ENCODE results near the gene PLCB4.

Gene PLCB4

DNA sequence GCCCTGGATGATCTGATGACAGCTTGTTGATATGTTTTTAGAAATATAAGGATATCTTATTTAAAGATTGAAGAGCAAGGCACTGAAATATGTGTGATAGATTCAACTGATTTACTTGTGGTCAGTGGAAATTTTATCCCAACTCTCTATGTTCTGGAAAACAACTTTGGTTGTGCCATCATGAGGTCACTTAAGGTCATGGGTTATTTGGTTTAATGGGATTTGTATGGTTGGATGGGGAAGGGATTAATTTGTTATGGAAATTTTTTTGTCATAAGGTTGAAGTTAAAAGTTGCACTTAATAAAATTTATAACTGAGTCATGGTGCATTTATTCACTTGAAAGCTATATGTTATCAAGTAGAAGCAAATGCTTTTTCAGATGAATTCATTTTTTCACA is 231.2 kb downstream of the PLCB4 start:
- Histone ChIP-seq H3K27ac (ENCODE audit: extremely low read depth, low read depth, low read length) (no peak overlapping the region), H3K36me3 (ENCODE audit: control insufficient read depth in 2 of 2, insufficient read depth in 1 of 2, low read length in 2 of 2) (no peaks in the 10 kb centered on the region), H3K4me1 (ENCODE audit: control insufficient read depth, insufficient read depth, low read length) (no peaks in the 10 kb centered on the region), H3K9me3 (ENCODE audit: control insufficient read depth, insufficient read depth, low read depth, low read length) (no peaks in the 10 kb centered on the region), H3K4me3 (ENCODE audit: low read depth, low read length) (no peak overlapping the region)
- TF ChIP-seq HOXA7 (CRISPR knock-in tag; IDR thresholded peaks at IDR 0.05; ENCODE audit: borderline replicate concordance) (no peak), ZEB2 (tag by site-specific recombination; IDR thresholded peaks at IDR 0.05) (no peak), FEZF1 (tag by site-specific recombination; IDR thresholded peaks at IDR 0.05) (no peak), ZBTB1 (tag by site-specific recombination; IDR thresholded peaks at IDR 0.05) (no peak), ZNF768 (tag by site-specific recombination; IDR thresholded peaks at IDR 0.05) (no peak), MZF1 (tag by site-specific recombination; IDR thresholded peaks at IDR 0.05; ENCODE audit: borderline replicate concordance) (no peak), SCRT2 (tag by site-specific recombination; IDR thresholded peaks at IDR 0.05) (no peak), ZNF335 (tag by site-specific recombination; conservative IDR thresholded peaks at IDR 0.05) (no peak), ZNF664 (tag by site-specific recombination; IDR thresholded peaks at IDR 0.05) (no peak), ZNF549 (tag by site-specific recombination; IDR thresholded peaks at IDR 0.05) (no peak)
- TF ChIP-seq, protein P1, sequence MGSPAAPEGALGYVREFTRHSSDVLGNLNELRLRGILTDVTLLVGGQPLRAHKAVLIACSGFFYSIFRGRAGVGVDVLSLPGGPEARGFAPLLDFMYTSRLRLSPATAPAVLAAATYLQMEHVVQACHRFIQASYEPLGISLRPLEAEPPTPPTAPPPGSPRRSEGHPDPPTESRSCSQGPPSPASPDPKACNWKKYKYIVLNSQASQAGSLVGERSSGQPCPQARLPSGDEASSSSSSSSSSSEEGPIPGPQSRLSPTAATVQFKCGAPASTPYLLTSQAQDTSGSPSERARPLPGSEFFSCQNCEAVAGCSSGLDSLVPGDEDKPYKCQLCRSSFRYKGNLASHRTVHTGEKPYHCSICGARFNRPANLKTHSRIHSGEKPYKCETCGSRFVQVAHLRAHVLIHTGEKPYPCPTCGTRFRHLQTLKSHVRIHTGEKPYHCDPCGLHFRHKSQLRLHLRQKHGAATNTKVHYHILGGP (tag by site-specific recombination; IDR thresholded peaks at IDR 0.05): no peak
- TF ChIP-seq, protein P2, sequence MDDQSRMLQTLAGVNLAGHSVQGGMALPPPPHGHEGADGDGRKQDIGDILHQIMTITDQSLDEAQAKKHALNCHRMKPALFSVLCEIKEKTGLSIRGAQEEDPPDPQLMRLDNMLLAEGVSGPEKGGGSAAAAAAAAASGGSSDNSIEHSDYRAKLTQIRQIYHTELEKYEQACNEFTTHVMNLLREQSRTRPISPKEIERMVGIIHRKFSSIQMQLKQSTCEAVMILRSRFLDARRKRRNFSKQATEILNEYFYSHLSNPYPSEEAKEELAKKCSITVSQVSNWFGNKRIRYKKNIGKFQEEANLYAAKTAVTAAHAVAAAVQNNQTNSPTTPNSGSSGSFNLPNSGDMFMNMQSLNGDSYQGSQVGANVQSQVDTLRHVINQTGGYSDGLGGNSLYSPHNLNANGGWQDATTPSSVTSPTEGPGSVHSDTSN (CRISPR knock-in tag; IDR thresholded peaks at IDR 0.05): no peak
- TF ChIP-seq, protein P3, sequence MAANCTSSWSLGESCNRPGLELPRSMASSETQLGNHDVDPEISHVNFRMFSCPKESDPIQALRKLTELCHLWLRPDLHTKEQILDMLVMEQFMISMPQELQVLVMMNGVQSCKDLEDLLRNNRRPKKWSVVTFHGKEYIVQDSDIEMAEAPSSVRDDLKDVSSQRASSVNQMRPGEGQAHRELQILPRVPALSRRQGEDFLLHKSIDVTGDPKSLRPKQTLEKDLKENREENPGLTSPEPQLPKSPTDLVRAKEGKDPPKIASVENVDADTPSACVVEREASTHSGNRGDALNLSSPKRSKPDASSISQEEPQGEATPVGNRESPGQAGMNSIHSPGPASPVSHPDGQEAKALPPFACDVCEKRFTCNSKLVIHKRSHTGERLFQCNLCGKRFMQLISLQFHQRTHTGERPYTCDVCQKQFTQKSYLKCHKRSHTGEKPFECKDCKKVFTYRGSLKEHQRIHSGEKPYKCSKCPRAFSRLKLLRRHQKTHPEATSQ (tag by site-specific recombination; IDR thresholded peaks at IDR 0.05): no peak
- TF ChIP-seq, protein P4, sequence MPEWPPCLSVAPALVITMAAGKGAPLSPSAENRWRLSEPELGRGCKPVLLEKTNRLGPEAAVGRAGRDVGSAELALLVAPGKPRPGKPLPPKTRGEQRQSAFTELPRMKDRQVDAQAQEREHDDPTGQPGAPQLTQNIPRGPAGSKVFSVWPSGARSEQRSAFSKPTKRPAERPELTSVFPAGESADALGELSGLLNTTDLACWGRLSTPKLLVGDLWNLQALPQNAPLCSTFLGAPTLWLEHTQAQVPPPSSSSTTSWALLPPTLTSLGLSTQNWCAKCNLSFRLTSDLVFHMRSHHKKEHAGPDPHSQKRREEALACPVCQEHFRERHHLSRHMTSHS (tag by site-specific recombination; IDR thresholded peaks at IDR 0.05): no peak
- TF ChIP-seq, protein P5, sequence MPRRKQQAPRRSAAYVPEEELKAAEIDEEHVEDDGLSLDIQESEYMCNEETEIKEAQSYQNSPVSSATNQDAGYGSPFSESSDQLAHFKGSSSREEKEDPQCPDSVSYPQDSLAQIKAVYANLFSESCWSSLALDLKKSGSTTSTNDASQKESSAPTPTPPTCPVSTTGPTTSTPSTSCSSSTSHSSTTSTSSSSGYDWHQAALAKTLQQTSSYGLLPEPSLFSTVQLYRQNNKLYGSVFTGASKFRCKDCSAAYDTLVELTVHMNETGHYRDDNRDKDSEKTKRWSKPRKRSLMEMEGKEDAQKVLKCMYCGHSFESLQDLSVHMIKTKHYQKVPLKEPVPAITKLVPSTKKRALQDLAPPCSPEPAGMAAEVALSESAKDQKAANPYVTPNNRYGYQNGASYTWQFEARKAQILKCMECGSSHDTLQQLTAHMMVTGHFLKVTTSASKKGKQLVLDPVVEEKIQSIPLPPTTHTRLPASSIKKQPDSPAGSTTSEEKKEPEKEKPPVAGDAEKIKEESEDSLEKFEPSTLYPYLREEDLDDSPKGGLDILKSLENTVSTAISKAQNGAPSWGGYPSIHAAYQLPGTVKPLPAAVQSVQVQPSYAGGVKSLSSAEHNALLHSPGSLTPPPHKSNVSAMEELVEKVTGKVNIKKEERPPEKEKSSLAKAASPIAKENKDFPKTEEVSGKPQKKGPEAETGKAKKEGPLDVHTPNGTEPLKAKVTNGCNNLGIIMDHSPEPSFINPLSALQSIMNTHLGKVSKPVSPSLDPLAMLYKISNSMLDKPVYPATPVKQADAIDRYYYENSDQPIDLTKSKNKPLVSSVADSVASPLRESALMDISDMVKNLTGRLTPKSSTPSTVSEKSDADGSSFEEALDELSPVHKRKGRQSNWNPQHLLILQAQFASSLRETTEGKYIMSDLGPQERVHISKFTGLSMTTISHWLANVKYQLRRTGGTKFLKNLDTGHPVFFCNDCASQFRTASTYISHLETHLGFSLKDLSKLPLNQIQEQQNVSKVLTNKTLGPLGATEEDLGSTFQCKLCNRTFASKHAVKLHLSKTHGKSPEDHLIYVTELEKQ (tag by site-specific recombination; IDR thresholded peaks at IDR 0.05; ENCODE audit: borderline replicate concordance): no peak
- POLR2A ChIA-PET: no interaction called here
- CTCF ChIA-PET: interaction anchor here (0.6 kb wide), 1 partner anchor 200 kb away, joined by 3 read pairs; no protein-coding TSS in a partner anchor

DNA sequence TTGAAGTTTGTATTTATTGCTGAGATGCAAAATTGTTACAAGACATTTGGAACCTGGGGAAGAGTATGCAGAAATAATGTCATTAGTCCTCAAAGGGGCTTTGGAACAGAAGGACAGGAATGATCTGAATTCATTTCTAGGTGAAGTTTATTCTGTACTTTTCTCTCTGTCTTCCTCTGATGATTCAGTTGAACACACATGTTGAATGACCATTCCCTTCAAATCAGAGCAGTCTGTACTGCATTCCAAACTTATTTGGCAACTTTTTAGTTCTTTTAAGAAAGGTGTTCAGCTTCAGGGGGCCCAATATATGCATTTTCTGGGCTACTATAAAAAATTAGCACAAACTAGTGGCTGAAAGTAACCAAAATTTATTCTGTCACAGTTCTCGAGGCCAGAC is 231.6 kb downstream of the PLCB4 start:
- Histone ChIP-seq H3K9me3 (ENCODE audit: control insufficient read depth, insufficient read depth, low read depth, low read length) (no peaks in the 10 kb centered on the region), H3K4me1 (ENCODE audit: control insufficient read depth, insufficient read depth, low read length) (no peaks in the 10 kb centered on the region), H3K36me3 (ENCODE audit: control insufficient read depth in 2 of 2, insufficient read depth in 1 of 2, low read length in 2 of 2) (no peaks in the 10 kb centered on the region), H3K4me3 (ENCODE audit: low read depth, low read length) (no peak overlapping the region), H3K27ac (ENCODE audit: extremely low read depth, low read depth, low read length) (no peak overlapping the region)
- POLR2A ChIA-PET: no interaction called here
- CTCF ChIA-PET: interaction anchor here (0.6 kb wide), 1 partner anchor 200 kb away, joined by 3 read pairs; no protein-coding TSS in a partner anchor
- TF ChIP-seq OVOL3 (tag by site-specific recombination; IDR thresholded peaks at IDR 0.05) (no peak), ZNF433 (tag by site-specific recombination; IDR thresholded peaks at IDR 0.05; ENCODE audit: low read depth) (no peak), SP7 (tag by site-specific recombination; IDR thresholded peaks at IDR 0.05) (no peak), KLF1 (tag by site-specific recombination; IDR thresholded peaks at IDR 0.05) (no peak), KLF8 (tag by site-specific recombination; IDR thresholded peaks at IDR 0.05) (no peak), ZNF350 (tag by site-specific recombination; IDR thresholded peaks at IDR 0.05) (no peak), BCL11A (tag by site-specific recombination; IDR thresholded peaks at IDR 0.05; ENCODE audit: low read depth) (no peak)
- TF ChIP-seq, protein P4 (tag by site-specific recombination; IDR thresholded peaks at IDR 0.05): no peak
- TF ChIP-seq, protein P2 (CRISPR knock-in tag; IDR thresholded peaks at IDR 0.05): no peak
- TF ChIP-seq, protein P6, sequence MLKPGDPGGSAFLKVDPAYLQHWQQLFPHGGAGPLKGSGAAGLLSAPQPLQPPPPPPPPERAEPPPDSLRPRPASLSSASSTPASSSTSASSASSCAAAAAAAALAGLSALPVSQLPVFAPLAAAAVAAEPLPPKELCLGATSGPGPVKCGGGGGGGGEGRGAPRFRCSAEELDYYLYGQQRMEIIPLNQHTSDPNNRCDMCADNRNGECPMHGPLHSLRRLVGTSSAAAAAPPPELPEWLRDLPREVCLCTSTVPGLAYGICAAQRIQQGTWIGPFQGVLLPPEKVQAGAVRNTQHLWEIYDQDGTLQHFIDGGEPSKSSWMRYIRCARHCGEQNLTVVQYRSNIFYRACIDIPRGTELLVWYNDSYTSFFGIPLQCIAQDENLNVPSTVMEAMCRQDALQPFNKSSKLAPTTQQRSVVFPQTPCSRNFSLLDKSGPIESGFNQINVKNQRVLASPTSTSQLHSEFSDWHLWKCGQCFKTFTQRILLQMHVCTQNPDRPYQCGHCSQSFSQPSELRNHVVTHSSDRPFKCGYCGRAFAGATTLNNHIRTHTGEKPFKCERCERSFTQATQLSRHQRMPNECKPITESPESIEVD (tag by site-specific recombination; IDR thresholded peaks at IDR 0.05): no peak

Measured in HEK293 (cell line).